Psoas muscle (tissue), 8 donors: ENCODE measurements around the gene GUCA2A. TPM values are rescaled to one million over a fixed set of nuclear protein-coding genes. Genes with fewer than 3 reads are reported as not detected.

Experiments used
- ATAC-seq, 4 donors: fragments of 200-7000 bp; cut with Tn5 transposase; one replicate each; pipeline ENCODE4 v1.9.1; 2020; ENCODE audit warnings: moderate library complexity in 3 of 4, mild to moderate bottlenecking in 2 of 4
- DNase-seq, 2 donors: peaks; one replicate each; pipeline ENCODE4 v3.0.0-alpha.2; 2020
- H3K27ac ChIP-seq: fragments of 200-600 bp; one replicate; pipeline ENCODE4 v1.8.0; 2022
- H3K27me3 ChIP-seq, 3 donors: fragments of 200-600 bp in 1 of 3; one replicate each; pipeline versions ENCODE4 v1.6.1 to v1.8.0; 2013 to 2022; ENCODE audit warnings: low read length in 2 of 3, mild to moderate bottlenecking in 2 of 3, moderate library complexity in 1 of 3; ENCODE audit not compliant: insufficient read depth in 3 of 3
- H3K36me3 ChIP-seq, 2 donors: fragments of 200-600 bp in 1 of 2; one replicate each; pipeline versions ENCODE4 v1.6.1 to v1.8.0; 2013 to 2022; ENCODE audit warnings: low read depth in 1 of 2, mild to moderate bottlenecking in 1 of 2, moderate library complexity in 1 of 2; ENCODE audit not compliant: insufficient read depth in 1 of 2
- H3K4me1 ChIP-seq: fragments of 200-600 bp; one replicate; pipeline ENCODE4 v1.8.0; 2022
- H3K4me3 ChIP-seq: fragments of 200-600 bp; one replicate; pipeline ENCODE4 v1.8.0; 2022; ENCODE audit warnings: mild to moderate bottlenecking
- H3K9me3 ChIP-seq: fragments of 200-600 bp; one replicate; pipeline ENCODE4 v1.8.0; 2022
- WGBS, 3 donors: extraction: QIAGEN DNeasy Blood & Tissue Kit; methylation state at CpG; one replicate each; pipeline versions ENCODE4 v1.1.6 to v1.1.7; 2013; 5-methylcytosine and 5-hydroxymethylcytosine counted together
- intact Hi-C, 2 donors: fragments of 100-400 bp; cut with DNase I; formaldehyde crosslinking; loops; one replicate each; pipeline versions ENCODE4 v1.11.0 to v1.14.2; 2022
- polyA plus RNA-seq, 3 donors: library from polyadenylated mRNA; stranded (reverse); fragments of 200-250 nt; gene quantifications; one replicate each; pipeline ENCODE4 v1.2.3, GENCODE V29; 2013
- total RNA-seq, 4 donors: library from RNA; stranded (reverse); fragmentation: NEBNext Ultra II Directional in 2 of 4; extraction: Animal tissue kit (Norgen Biotek cat#: 25700) in 2 of 4; gene quantifications; one replicate each; pipeline versions ENCODE4 v1.2.1 to v1.2.4, GENCODE V29; 2021 to 2023
- TF ChIP-seq, protein P1 (sequence below): fragments of 200-600 bp; IDR thresholded peaks from one replicate; pipeline ENCODE4 v1.8.0; 2022; ENCODE audit warnings: antibody characterized with exemption
- donor health status: healthy with polysubstance abuse.
- donor health status: DM: no; HTN: no; CAD: no; lungs with moderate emphysema.
- donor health status: Bipolar disorder and iron deficiency.
- donor health status: healthy.
- donor health status: DM: yes; HTN: yes; CAD: no.
- donor health status: DM: no; HTN: no; CAD: no.
- donor health status: DM: no; HTN: no; CAD: no.
- donor health status: DM: yes; HTN: yes; CAD: no.

Gene GUCA2A
- total and polyA plus RNA-seq, 7 donors = 0.44 TPM; not detected in 6

DNA sequence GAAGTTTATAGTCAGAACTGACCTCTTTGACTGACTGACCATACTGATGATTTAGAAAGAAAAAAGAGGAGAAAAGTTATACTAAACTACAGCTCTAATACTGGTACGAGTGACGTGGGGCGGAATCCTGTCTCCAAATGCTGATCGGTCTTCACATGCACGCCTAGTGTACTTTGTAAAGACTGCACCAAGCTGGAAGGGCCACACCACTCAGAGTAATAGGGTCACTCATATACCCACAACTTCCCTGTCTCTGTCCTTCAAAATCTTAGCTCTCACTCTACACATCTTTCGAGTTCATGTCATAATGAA lies 19.4 kb upstream of the GUCA2A start:
- WGBS, 3 donors = 96 to 99% (median 97%) methylated on average over 6 of the region's 6 CpGs
- Histone ChIP-seq H3K9me3 (no peaks in the 10 kb centered on the region), H3K27me3 (no peaks in the 10 kb centered on the region), H3K27ac (no peak overlapping the region), H3K4me1 (no peaks in the 10 kb centered on the region), H3K4me3 (no peak overlapping the region), H3K36me3 (peaks cover 5 to 95% of the 10 kb centered on the region in 2 donors)
- TF ChIP-seq, protein P1, sequence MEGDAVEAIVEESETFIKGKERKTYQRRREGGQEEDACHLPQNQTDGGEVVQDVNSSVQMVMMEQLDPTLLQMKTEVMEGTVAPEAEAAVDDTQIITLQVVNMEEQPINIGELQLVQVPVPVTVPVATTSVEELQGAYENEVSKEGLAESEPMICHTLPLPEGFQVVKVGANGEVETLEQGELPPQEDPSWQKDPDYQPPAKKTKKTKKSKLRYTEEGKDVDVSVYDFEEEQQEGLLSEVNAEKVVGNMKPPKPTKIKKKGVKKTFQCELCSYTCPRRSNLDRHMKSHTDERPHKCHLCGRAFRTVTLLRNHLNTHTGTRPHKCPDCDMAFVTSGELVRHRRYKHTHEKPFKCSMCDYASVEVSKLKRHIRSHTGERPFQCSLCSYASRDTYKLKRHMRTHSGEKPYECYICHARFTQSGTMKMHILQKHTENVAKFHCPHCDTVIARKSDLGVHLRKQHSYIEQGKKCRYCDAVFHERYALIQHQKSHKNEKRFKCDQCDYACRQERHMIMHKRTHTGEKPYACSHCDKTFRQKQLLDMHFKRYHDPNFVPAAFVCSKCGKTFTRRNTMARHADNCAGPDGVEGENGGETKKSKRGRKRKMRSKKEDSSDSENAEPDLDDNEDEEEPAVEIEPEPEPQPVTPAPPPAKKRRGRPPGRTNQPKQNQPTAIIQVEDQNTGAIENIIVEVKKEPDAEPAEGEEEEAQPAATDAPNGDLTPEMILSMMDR = no peak
- ATAC-seq = no peak
- intact Hi-C loops = no loop called here
- no peak for DNase-seq

DNA sequence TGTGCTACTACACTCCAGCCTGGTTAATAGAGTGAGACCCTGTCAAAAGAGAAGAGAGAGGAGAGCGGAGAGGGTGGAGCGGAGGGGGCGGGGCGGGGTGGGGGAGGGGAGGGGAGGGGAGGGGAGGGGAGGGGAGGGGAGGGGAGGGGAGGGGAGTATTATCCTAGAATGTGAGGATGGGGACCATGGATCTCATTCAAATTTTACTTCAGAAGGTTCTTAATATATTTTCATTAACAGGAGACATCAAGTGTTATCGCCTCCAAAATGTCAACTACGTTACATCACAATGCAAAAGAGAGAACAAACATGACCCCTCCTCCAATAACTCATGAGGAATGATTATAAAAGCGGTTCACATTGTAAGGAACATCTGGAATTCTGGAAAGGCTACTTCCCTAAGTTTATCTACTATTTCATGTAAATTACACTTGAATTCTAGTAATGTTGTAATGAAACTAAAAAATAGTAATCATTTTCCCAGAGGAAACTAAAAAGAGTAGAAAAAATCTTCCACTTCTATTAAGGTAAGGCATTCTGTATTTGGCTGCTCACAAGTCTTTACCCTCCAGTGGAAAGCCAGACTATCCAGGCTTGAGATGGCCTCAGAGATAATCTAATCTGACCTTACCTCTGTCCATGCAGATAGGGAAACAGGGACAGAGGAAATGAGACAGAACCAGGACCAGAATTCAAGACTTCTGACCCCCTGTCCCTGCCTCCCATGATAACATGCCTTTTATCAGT lies 18.8 kb upstream of the GUCA2A start:
- H3K27me3 ChIP-seq = no peaks in the 10 kb centered on the region
- intact Hi-C loops = no loop called here
- no peak overlapping the region for H3K4me3 ChIP-seq
- WGBS, 3 donors = 85 to 98% (median 95%) methylated on average over 3 of the region's 7 CpGs
- H3K27ac ChIP-seq = no peak overlapping the region
- no peaks in the 10 kb centered on the region for H3K9me3 ChIP-seq
- TF ChIP-seq, protein P1 = no peak
- H3K36me3 ChIP-seq = peaks cover 5 to 95% of the 10 kb centered on the region in 2 donors
- no peak for DNase-seq
- ATAC-seq = no peak
- no peaks in the 10 kb centered on the region for H3K4me1 ChIP-seq

DNA sequence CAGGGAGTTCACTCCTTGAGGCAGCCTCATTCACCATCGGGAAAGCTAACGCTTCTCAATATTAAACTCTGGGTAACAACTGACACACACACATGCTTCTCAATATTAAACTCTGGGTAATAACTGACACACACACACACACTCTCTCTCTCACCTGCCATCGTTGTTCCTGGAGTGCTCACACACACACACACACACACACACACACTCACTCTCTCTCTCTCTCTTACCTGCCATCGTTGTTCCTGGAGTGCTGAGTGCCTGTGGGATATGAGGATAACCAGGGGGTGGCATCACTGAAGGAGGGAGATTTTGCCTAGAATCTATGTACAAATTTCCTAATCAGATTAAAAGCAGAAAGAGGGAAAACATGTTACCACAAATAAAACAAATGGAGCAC lies 17.1 kb upstream of the GUCA2A start:
- DNase-seq (no peak), ATAC-seq (no peak)
- intact Hi-C loops = no loop called here

DNA sequence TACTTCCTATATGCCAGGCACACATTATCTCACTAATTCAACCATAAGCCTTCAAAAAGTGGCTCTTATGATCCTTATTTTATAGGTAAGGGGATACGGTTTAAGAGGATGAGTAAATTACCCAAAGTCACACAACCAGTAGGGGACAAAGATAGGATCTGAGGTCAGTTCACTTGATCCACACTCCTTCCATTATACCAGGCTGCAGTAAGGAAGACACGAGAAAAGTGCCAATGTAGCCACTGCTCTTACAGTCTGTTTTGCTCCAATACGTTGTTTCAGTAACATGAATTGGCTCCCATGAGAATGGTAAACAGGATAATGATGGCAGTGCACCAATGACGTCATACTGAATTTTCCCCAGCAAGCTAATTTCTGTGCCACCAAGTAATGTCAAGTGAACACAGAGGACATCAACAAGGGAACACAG lies 15.4 kb upstream of the GUCA2A start:
- intact Hi-C loops = loop anchor here (10.0 kb wide), 2 partner anchors 155 to 365 kb away; partner anchors contain the start of gene FOXJ3 (in 1 of the 2)
- H3K9me3 ChIP-seq = no peaks in the 10 kb centered on the region
- TF ChIP-seq, protein P1 = no peak
- WGBS, 3 donors = 61 to 69% (median 62%) methylated on average over 4 of the region's 4 CpGs
- ATAC-seq = no peak
- no peaks in the 10 kb centered on the region for H3K27me3 ChIP-seq
- no peak overlapping the region for H3K4me3 ChIP-seq
- no peak for DNase-seq
- H3K36me3 ChIP-seq = peaks cover 7 to 62% of the 10 kb centered on the region in 2 donors
- H3K27ac ChIP-seq = no peak overlapping the region
- H3K4me1 ChIP-seq = no peaks in the 10 kb centered on the region

More for the DNA sequence above, 17.1 kb upstream of the GUCA2A start:
- Histone ChIP-seq H3K27ac (no peak overlapping the region), H3K9me3 (no peaks in the 10 kb centered on the region), H3K36me3 (peaks cover 7 to 78% of the 10 kb centered on the region in 2 donors), H3K4me1 (no peaks in the 10 kb centered on the region), H3K27me3 (no peaks in the 10 kb centered on the region), H3K4me3 (no peak overlapping the region)
- TF ChIP-seq, protein P1 = no peak
- 91 to 97% (median 92%) methylated on average over 4 of the region's 4 CpGs for WGBS, 3 donors
